ENCODE data around the gene WDTC1.
"Not testable (repeated sequence)": the region's sequence is repeated elsewhere in the genome, so short reads cannot be mapped to it uniquely, and the experiment has no call there.

Gene WDTC1

GRCh38 chr1:27234049-27234882, at the start of gene WDTC1:
TSS of gene WDTC1 (plus strand) at chr1:27234632. CDS start at chr1:27261055, 26,423 bp downstream.
- H3K4me1 ChIP-seq (ENCODE audit: control insufficient read depth, insufficient read depth, low read length) = 0 out of 2 replicates have a peak, but pooled peaks cover 3% of the 10 kb centered on the region
- H3K36me3 ChIP-seq (ENCODE audit: control insufficient read depth, insufficient read depth, low read length) = no peaks in the 10 kb centered on the region
- H3K27ac ChIP-seq (ENCODE audit: low read length) = no peak within 1 kb of the TSS
- no peaks in the 10 kb centered on the region for H3K9me3 ChIP-seq (ENCODE audit: control insufficient read depth, insufficient read depth, low read length)
- no CpG with 5 or more reads among the region's 71 CpGs for WGBS (ENCODE audit: insufficient coverage, insufficient read length)
- H3K4me3 ChIP-seq (ENCODE audit: low read length) = peak within 1 kb of the TSS; percentile 53
- peak; percentile 90 for DNase-seq (ENCODE audit: low read depth, low spot score)
- no peaks in the 10 kb centered on the region for H3K27me3 ChIP-seq (ENCODE audit: control insufficient read depth, insufficient read depth, low read length)

GRCh38 chr1:27184665-27185064, 49.8 kb upstream of the WDTC1 start:
- not testable (repeated sequence) for H3K27ac ChIP-seq (ENCODE audit: low read length); H3K36me3 ChIP-seq (ENCODE audit: control insufficient read depth, insufficient read depth, low read length); H3K27me3 ChIP-seq (ENCODE audit: control insufficient read depth, insufficient read depth, low read length); H3K4me1 ChIP-seq (ENCODE audit: control insufficient read depth, insufficient read depth, low read length); H3K9me3 ChIP-seq (ENCODE audit: control insufficient read depth, insufficient read depth, low read length); DNase-seq (ENCODE audit: low read depth, low spot score); H3K4me3 ChIP-seq (ENCODE audit: low read length)
- WGBS (ENCODE audit: insufficient coverage, insufficient read length) = no CpG with 5 or more reads among the region's 3 CpGs

GRCh38 chr1:27192039-27192529, 42.3 kb upstream of the WDTC1 start:
- WGBS (ENCODE audit: insufficient coverage, insufficient read length) = no CpG with 5 or more reads among the region's 8 CpGs
- Histone ChIP-seq H3K4me3 (ENCODE audit: low read length) (no peak overlapping the region), H3K27ac (ENCODE audit: low read length) (no peak overlapping the region), H3K36me3 (ENCODE audit: control insufficient read depth, insufficient read depth, low read length) (no peaks in the 10 kb centered on the region), H3K9me3 (ENCODE audit: control insufficient read depth, insufficient read depth, low read length) (no peaks in the 10 kb centered on the region), H3K4me1 (ENCODE audit: control insufficient read depth, insufficient read depth, low read length) (no peaks in the 10 kb centered on the region), H3K27me3 (ENCODE audit: control insufficient read depth, insufficient read depth, low read length) (no peaks in the 10 kb centered on the region)
- DNase-seq (ENCODE audit: low read depth, low spot score) = no peak

- no peak for DNase-seq (ENCODE audit: low read depth, low spot score)
- WGBS (ENCODE audit: insufficient coverage, insufficient read length) = no CpG with 5 or more reads among the region's 1 CpG
- H3K4me3 ChIP-seq (ENCODE audit: low read length) = no peak overlapping the region
- H3K27ac ChIP-seq (ENCODE audit: low read length) = no peak overlapping the region
- H3K9me3 ChIP-seq (ENCODE audit: control insufficient read depth, insufficient read depth, low read length) = no peaks in the 10 kb centered on the region
- H3K4me1 ChIP-seq (ENCODE audit: control insufficient read depth, insufficient read depth, low read length) = no peaks in the 10 kb centered on the region
- H3K27me3 ChIP-seq (ENCODE audit: control insufficient read depth, insufficient read depth, low read length) = no peaks in the 10 kb centered on the region
- no peaks in the 10 kb centered on the region for H3K36me3 ChIP-seq (ENCODE audit: control insufficient read depth, insufficient read depth, low read length)
These were observed 41.2 kb upstream of the WDTC1 start for GRCh38 chr1:27193194-27193593.

GRCh38 chr1:27201295-27201694, 33.1 kb upstream of the WDTC1 start:
- no CpG with 5 or more reads among the region's 24 CpGs for WGBS (ENCODE audit: insufficient coverage, insufficient read length)
- Histone ChIP-seq H3K9me3 (ENCODE audit: control insufficient read depth, insufficient read depth, low read length) (no peaks in the 10 kb centered on the region), H3K4me1 (ENCODE audit: control insufficient read depth, insufficient read depth, low read length) (no peaks in the 10 kb centered on the region), H3K36me3 (ENCODE audit: control insufficient read depth, insufficient read depth, low read length) (no peaks in the 10 kb centered on the region), H3K27ac (ENCODE audit: low read length) (no peak overlapping the region), H3K4me3 (ENCODE audit: low read length) (no peak overlapping the region), H3K27me3 (ENCODE audit: control insufficient read depth, insufficient read depth, low read length) (no peaks in the 10 kb centered on the region)
- no peak for DNase-seq (ENCODE audit: low read depth, low spot score)

- Histone ChIP-seq H3K27me3 (ENCODE audit: control insufficient read depth, insufficient read depth, low read length) (no peaks in the 10 kb centered on the region), H3K27ac (ENCODE audit: low read length) (no peak overlapping the region), H3K4me1 (ENCODE audit: control insufficient read depth, insufficient read depth, low read length) (no peaks in the 10 kb centered on the region), H3K36me3 (ENCODE audit: control insufficient read depth, insufficient read depth, low read length) (no peaks in the 10 kb centered on the region), H3K4me3 (ENCODE audit: low read length) (no peak overlapping the region), H3K9me3 (ENCODE audit: control insufficient read depth, insufficient read depth, low read length) (no peaks in the 10 kb centered on the region)
- WGBS (ENCODE audit: insufficient coverage, insufficient read length) = no CpG with 5 or more reads among the region's 1 CpG
- no peak for DNase-seq (ENCODE audit: low read depth, low spot score)
These were observed 30.5 kb upstream of the WDTC1 start for GRCh38 chr1:27203946-27204345.

- H3K27ac ChIP-seq (ENCODE audit: low read length); H3K36me3 ChIP-seq (ENCODE audit: control insufficient read depth, insufficient read depth, low read length); H3K9me3 ChIP-seq (ENCODE audit: control insufficient read depth, insufficient read depth, low read length); DNase-seq (ENCODE audit: low read depth, low spot score); H3K4me1 ChIP-seq (ENCODE audit: control insufficient read depth, insufficient read depth, low read length); H3K4me3 ChIP-seq (ENCODE audit: low read length); H3K27me3 ChIP-seq (ENCODE audit: control insufficient read depth, insufficient read depth, low read length): not testable (repeated sequence)
- WGBS (ENCODE audit: insufficient coverage, insufficient read length) = no CpG with 5 or more reads among the region's 1 CpG
These were observed 27.2 kb upstream of the WDTC1 start for GRCh38 chr1:27207238-27207637.

GRCh38 chr1:27208143-27208850, 26.1 kb upstream of the WDTC1 start:
- not testable (repeated sequence) for H3K27ac ChIP-seq (ENCODE audit: low read length); H3K4me3 ChIP-seq (ENCODE audit: low read length); H3K27me3 ChIP-seq (ENCODE audit: control insufficient read depth, insufficient read depth, low read length); H3K4me1 ChIP-seq (ENCODE audit: control insufficient read depth, insufficient read depth, low read length); DNase-seq (ENCODE audit: low read depth, low spot score); H3K36me3 ChIP-seq (ENCODE audit: control insufficient read depth, insufficient read depth, low read length); H3K9me3 ChIP-seq (ENCODE audit: control insufficient read depth, insufficient read depth, low read length)
- WGBS (ENCODE audit: insufficient coverage, insufficient read length) = no CpG with 5 or more reads among the region's 11 CpGs

- no CpG with 5 or more reads among the region's 7 CpGs for WGBS (ENCODE audit: insufficient coverage, insufficient read length)
These were observed 18.0 kb upstream of the WDTC1 start for GRCh38 chr1:27216466-27216865.

GRCh38 chr1:27217401-27217800, 17.0 kb upstream of the WDTC1 start:
- Histone ChIP-seq H3K4me3 (ENCODE audit: low read length) (no peak overlapping the region), H3K27me3 (ENCODE audit: control insufficient read depth, insufficient read depth, low read length) (no peaks in the 10 kb centered on the region), H3K4me1 (ENCODE audit: control insufficient read depth, insufficient read depth, low read length) (no peaks in the 10 kb centered on the region), H3K9me3 (ENCODE audit: control insufficient read depth, insufficient read depth, low read length) (no peaks in the 10 kb centered on the region), H3K36me3 (ENCODE audit: control insufficient read depth, insufficient read depth, low read length) (no peaks in the 10 kb centered on the region), H3K27ac (ENCODE audit: low read length) (no peak overlapping the region)
- no peak for DNase-seq (ENCODE audit: low read depth, low spot score)
- WGBS (ENCODE audit: insufficient coverage, insufficient read length) = no CpG with 5 or more reads among the region's 6 CpGs

More at GRCh38 chr1:27216466-27216865, 18.0 kb upstream of the WDTC1 start:
- H3K27ac ChIP-seq (ENCODE audit: low read length) = no peak overlapping the region
- H3K4me1 ChIP-seq (ENCODE audit: control insufficient read depth, insufficient read depth, low read length) = no peaks in the 10 kb centered on the region
- no peak overlapping the region for H3K4me3 ChIP-seq (ENCODE audit: low read length)
- H3K36me3 ChIP-seq (ENCODE audit: control insufficient read depth, insufficient read depth, low read length) = no peaks in the 10 kb centered on the region
- no peaks in the 10 kb centered on the region for H3K27me3 ChIP-seq (ENCODE audit: control insufficient read depth, insufficient read depth, low read length)
- no peaks in the 10 kb centered on the region for H3K9me3 ChIP-seq (ENCODE audit: control insufficient read depth, insufficient read depth, low read length)
- no peak for DNase-seq (ENCODE audit: low read depth, low spot score)

Measured in iPS DF 6.9 (cell line).